ENCODE measurements around the gene FAM83F.
"Not testable (repeated sequence)": the region's sequence is repeated elsewhere in the genome, so short reads cannot be mapped to it uniquely, and the experiment has no call there.

FAM83F gene

DNA sequence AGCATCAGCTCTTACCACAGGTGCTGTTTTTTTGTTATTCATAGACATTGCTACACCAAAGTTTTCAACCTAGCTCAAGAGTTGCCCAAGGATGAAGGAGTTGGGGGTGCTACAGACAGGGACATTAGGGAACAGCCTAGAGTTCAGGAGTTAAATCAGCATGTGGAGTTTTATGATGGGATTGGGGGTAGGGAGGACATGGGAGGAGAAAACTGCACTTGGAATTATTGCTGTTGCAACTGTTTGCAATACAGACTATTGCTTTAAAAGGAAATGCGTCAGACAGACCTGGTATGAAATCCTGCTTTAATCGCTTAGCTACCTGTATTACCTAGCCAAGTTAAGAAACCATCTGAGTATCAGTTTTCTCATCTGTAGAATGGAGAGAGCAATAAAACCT is 28.3 kb upstream of the FAM83F start:
- DNase-seq: no peak

GRCh38 chr22:39967103-39967829 is 27.5 kb upstream of the FAM83F start:
- DNase-seq: no peak

DNA sequence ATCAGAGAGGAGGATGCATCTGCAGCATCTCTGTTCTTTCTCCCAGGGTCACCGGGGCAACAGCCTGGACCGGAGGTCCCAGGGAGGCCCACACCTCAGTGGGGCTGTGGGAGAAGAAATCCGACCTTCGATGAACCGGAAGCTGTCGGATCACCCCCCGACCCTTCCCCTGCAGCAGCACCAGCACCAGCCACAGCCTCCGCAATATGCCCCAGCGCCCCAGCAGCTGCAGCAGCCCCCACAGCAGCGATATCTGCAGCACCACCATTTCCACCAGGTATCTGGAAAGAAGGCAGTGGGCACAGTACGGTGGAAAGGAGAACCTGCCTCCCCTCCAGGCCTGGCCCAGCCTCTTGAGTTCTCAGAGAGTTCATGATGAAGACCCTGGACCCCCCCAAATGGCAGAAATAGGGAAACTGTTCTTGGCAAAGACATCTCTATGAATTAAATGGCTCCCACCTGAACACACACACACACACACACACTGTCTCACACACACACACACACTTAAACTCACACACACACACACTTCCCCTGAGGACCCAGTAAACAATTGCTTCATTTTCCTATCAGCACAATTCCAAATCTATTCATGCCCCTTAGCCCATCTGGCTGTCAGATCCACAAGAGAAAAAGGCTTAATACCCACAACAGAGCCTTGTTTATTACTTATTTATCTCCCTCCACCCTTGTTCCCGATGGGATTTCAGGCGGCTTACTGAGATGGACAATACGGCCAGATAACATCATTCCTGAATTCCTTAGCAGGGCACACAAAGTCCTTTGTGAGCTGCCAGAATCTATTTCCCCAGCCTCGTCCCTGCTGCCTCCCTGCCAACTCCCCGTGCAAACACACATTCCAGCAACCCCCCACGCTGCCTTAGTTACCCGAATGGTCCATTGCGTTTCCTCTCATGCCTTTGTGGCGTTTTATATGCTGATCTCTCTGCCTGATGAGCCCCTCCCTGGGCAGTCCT is 26.5 kb upstream of the FAM83F start:
- no peak for DNase-seq

- DNase-seq: no peak
Observed at GRCh38 chr22:39970742-39971141, 24.0 kb upstream of the FAM83F start.

GRCh38 chr22:39972641-39973040 is 22.1 kb upstream of the FAM83F start:
- DNase-seq: no peak

DNA sequence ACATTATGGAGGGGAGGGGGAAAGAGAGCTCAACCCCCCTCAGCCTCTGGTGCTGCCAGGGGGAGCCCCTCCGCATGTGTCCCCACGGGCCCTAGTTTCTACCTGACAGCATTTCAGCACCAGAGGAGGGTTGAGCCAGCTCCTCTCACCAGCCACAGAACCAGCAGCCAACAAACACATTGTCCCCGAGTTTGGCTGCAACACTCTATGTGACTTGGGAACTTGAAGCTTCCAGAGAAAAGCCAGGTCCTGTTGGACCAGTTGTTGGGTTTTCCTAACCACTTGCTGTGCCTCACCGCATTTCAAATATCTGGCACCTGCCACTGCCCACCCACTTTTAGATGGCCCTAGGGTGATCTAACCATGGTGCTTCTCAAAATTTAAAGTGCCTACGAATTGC is 21.1 kb upstream of the FAM83F start:
- no peak for DNase-seq

- no peak for DNase-seq
Observed at GRCh38 chr22:39974065-39974464, 20.7 kb upstream of the FAM83F start.

GRCh38 chr22:39979048-39979447 is 15.7 kb upstream of the FAM83F start:
- no peak for DNase-seq

DNA sequence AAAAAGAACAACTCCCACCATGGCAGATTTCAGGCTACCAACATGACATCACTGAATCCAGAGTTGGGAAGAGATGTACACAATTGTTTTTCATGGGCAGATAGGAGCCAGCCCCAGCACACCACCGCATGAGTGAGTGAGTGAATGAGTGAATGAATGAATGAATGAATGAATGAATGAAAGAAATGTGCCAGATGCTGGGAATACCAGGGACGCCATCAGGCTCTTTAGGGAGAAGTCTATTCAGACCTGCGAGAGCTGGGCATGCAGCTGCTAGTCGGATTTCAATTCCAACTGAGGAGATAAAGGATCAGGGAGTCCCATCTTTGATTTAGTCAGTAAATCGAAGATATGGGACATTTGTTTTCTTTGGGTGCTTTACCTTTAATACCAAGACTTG is 15.3 kb upstream of the FAM83F start:
- DNase-seq: no peak

DNA sequence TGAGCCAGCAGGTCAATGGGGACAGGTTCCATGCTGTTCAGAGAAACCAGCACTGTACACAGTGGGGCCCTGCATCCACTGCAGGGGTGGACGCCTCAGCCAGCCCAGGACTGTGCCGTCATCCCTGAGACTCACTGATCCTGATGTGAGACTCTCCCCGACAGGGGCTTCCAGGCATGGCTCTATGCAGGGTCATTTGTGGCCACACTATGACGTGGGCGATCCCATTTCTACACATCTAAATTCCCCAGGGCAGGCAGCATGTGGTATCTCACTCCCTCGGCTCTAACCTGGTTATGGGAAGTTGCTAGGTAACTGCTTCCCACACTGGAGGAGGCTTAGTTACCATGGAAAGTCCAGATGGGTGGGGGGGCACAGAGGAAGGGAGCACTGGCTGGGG is 14.2 kb upstream of the FAM83F start:
- DNase-seq: no peak

DNA sequence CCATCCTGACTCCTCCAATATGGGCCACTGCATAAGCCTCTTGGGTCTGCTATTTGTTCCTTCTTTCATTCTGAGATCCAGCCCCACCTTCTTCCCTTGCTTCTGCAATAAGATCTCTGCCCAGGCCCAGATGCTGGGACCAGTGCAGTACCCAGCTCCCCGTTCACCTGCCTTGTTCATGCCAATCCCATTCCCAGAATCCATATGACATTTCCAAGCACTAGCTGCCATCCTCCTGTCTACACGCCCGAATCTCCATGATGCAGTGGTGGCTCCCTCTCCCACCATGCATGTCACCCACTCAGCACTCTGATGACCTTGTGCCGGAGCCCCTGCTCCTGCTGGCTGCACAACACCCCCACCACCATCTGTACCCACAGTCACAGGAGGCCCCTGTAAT is 11.4 kb upstream of the FAM83F start:
- no peak for DNase-seq

DNA sequence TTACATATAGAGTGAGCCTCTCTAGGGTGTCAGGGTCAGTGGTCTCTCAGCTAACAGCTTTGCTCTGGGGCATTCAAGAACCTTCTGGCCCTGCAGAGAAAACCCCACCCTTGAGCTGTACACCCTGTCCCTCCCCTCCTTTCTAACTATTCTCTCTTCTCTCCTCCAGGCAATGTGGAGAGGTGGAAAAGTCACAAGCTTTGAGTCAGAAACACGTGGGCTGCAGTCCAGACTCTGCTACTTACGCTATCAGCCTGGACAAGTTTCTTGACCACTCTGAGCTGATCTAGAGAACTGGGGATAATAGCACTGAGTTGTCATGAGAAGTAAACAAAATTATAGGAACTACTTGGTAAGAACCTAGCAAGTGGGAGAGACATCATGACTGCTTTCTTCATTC is 10.7 kb upstream of the FAM83F start:
- DNase-seq: no peak

- DNase-seq: no peak
Observed at GRCh38 chr22:39984746-39985145, 10.0 kb upstream of the FAM83F start.

- DNase-seq: no peak
Observed at GRCh38 chr22:39985383-39986035, 9.2 kb upstream of the FAM83F start.

DNA sequence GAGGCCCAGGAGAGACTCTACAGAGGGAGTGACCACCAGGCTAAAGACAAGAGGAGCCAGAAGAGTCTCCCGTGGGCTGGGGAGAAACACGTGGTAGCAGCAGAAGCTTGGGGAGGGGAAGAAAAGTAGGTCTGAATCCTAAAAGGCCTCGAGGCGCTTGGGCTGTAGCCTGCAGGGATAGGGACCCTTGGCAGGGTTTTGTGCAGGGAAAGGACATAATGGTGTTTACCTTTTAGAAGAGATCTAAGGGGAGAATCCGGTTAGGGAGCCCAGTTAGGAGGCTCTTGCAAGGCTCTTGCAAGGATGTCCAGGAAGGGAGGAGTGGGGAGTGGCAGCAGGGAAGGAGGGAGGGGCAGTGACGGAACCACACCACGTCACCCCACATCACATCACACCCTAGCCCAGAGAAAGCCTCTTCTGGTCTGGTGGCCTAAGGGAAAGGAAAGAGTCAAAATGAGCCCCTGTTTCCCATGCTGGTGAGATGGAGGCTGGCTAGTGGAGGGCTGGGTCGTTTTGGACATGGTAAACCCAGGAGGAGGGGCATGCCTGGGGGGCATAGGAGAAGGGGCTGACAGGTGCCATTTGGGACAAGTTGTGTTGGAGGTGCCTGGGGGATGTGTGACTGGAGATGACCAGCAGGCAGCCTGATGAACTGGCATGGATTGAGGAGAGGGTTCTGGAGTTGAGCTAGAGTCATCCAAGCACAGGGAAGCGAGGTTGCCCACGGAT is 6.2 kb upstream of the FAM83F start:
- DNase-seq: no peak

DNA sequence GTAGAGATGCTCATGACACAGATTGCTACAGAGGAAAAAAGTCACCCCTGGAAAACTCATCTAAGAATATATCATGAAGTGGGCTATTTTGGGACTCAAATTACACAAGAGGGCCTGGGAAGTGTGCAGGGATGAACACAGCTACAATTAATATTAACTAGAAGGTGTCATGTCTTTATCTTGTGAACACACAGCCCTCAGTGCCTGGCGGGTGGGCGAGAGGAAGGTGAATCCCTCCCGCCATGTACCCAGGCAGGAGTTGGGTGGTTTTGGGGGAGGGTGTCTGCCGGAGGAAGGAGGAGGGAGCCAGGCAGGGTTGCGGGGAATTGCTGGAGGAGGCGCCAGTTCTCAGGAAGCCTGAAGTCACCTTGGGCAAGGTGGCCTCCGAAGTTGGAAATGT is 5.1 kb upstream of the FAM83F start:
- DNase-seq: no peak

GRCh38 chr22:39990686-39991085 is 4.1 kb upstream of the FAM83F start:
- no peak for DNase-seq

- no peak for DNase-seq
Observed at GRCh38 chr22:39991159-39991860, 3.4 kb upstream of the FAM83F start.

- no peak for DNase-seq
Observed at GRCh38 chr22:39992088-39992826, 2.5 kb upstream of the FAM83F start.

- DNase-seq: not testable (repeated sequence)
Observed at GRCh38 chr22:39992894-39993293, 1.9 kb upstream of the FAM83F start.

DNA sequence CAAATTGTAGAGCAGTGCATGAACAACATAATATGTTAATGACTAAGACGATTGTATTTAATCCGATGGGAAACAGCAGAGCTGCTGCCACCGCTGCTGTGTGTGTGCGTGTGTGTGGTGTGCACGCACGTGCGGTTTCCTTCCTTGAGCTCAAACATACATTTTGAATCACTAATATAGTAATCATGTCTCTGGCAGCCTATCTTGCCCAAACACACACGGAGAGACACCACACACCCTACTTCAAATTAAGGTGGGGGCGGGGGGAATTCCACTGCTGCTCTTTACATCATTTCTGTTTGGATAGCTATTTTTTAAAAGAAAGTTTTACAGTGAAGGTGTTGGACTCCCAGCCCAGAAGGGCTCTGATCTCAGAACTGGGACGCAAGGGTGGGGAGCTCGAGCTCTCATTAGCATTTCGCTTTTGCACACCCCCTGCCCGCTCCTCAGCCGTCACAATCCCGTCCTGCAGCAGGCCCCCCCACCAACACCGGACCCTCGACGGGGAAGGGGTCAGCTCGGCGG is 651 bp upstream of the FAM83F start:
- DNase-seq: no peak

Data from NCI-H1436 (cell line).